OCI-LY1 (cell line): ENCODE results near the gene RALGAPB.
"Not testable (repeated sequence)": the region's sequence is repeated elsewhere in the genome, so short reads cannot be mapped to it uniquely, and the experiment has no call there.

Source experiments
- H2AFZ ChIP-seq: fragments of 200-600 bp; sonication (generic), shearing (Covaris generic); 2 replicates; pipeline ENCODE4 v1.6.0; 2014; ENCODE audit warnings: antibody characterized with exemption, mild to moderate bottlenecking, low read length
- H3F3A ChIP-seq: fragments of 200-600 bp; sonication (generic), shearing (Covaris generic); 2 replicates; pipeline ENCODE4 v1.6.0; 2014; ENCODE audit warnings: mild to moderate bottlenecking, antibody characterized with exemption, low read length, moderate library complexity; ENCODE audit not compliant: insufficient read depth
- H3K27ac ChIP-seq: fragments of 200-600 bp; sonication (generic); 2 replicates; pipeline ENCODE4 v1.5.1; 2014; ENCODE audit warnings: low read length, mixed run types, mild to moderate bottlenecking, low read depth; ENCODE audit not compliant: poor library complexity, severe bottlenecking
- H3K27me3 ChIP-seq: fragments of 200-600 bp; sonication (generic); 2 replicates; pipeline ENCODE4 v1.6.0; 2014; ENCODE audit warnings: antibody characterized with exemption, mild to moderate bottlenecking, low read length, moderate library complexity; ENCODE audit not compliant: insufficient read depth
- H3K36me3 ChIP-seq: fragments of 200-600 bp; sonication (generic); 2 replicates; pipeline ENCODE4 v1.6.1; 2014; ENCODE audit warnings: mild to moderate bottlenecking, antibody characterized with exemption, low read length, moderate library complexity, mixed read lengths; ENCODE audit not compliant: insufficient read depth
- H3K4me1 ChIP-seq: fragments of 200-600 bp; sonication (generic); 2 replicates; pipeline ENCODE4 v1.5.1; 2014; ENCODE audit warnings: mild to moderate bottlenecking, low read length, moderate library complexity; ENCODE audit not compliant: insufficient read depth, severe bottlenecking
- H3K4me2 ChIP-seq: fragments of 200-600 bp; sonication (generic), shearing (Covaris generic); 2 replicates; pipeline ENCODE4 v1.6.1; 2014; ENCODE audit warnings: low read length
- H3K4me3 ChIP-seq: fragments of 200-600 bp; sonication (generic); 2 replicates; pipeline ENCODE4 v1.5.1; 2014; ENCODE audit warnings: low read length, low read depth, mild to moderate bottlenecking, mixed read lengths; ENCODE audit not compliant: poor library complexity, severe bottlenecking
- H3K79me2 ChIP-seq: fragments of 200-600 bp; shearing (Covaris generic); 2 replicates; pipeline ENCODE4 v1.6.1; 2016; ENCODE audit warnings: mixed run types, low read length, mixed read lengths; ENCODE audit not compliant: insufficient read depth
- H3K9ac ChIP-seq: fragments of 200-600 bp; sonication (generic), shearing (Covaris generic); 2 replicates; pipeline ENCODE4 v1.6.1; 2014; ENCODE audit warnings: mild to moderate bottlenecking, low read length, mixed read lengths
- H3K9me2 ChIP-seq: fragments of 200-600 bp; sonication (generic), shearing (Covaris generic); 2 replicates; pipeline ENCODE4 v1.6.1; 2014; ENCODE audit warnings: low read depth, mild to moderate bottlenecking, low read length, mixed read lengths
- H3K9me3 ChIP-seq: fragments of 200-600 bp; shearing (Covaris generic); 2 replicates; pipeline ENCODE4 v1.6.1; 2014; ENCODE audit warnings: low read length, mixed read lengths
- H4K20me1 ChIP-seq: fragments of 200-600 bp; sonication (generic), shearing (Covaris generic); 2 replicates; pipeline ENCODE4 v1.6.0; 2016; ENCODE audit warnings: mild to moderate bottlenecking, low read length; ENCODE audit not compliant: insufficient read depth
- CTCF ChIP-seq: fragments of 200-600 bp; sonication (generic), shearing (Covaris generic); IDR thresholded peaks from 2 replicates; pipeline ENCODE4 v1.5.1; 2017; ENCODE audit warnings: mild to moderate bottlenecking, antibody characterized with exemption, low read length, moderate library complexity, mixed read lengths
- EZH2 ChIP-seq: fragments of 200-600 bp; sonication (generic), shearing (Covaris generic); IDR thresholded peaks from 2 replicates; pipeline ENCODE4 v1.8.0; 2017; ENCODE audit warnings: borderline replicate concordance, mixed run types, mild to moderate bottlenecking, antibody characterized with exemption, low read length, moderate library complexity, mixed read lengths

The RALGAPB gene

GRCh38 chr20:38501858-38502436 lies 29.3 kb downstream of the RALGAPB start:
- Histone ChIP-seq H3K27me3 (no peaks in the 10 kb centered on the region), H3K4me3 (no peak overlapping the region), H3K27ac (no peak overlapping the region), H4K20me1 (no peaks in the 10 kb centered on the region), H3K4me1 (no peaks in the 10 kb centered on the region), H3K4me2 (no peak overlapping the region), H3K79me2 (no peaks in the 10 kb centered on the region), H3K9me2 (no peaks in the 10 kb centered on the region), H3K9ac (no peak overlapping the region), H3K36me3 (peaks cover 75% of the 10 kb centered on the region), H2AFZ (no peak overlapping the region), H3K9me3 (peaks cover 2% of the 10 kb centered on the region; the same call in 1 of the 2 replicates), H3F3A (no peaks in the 10 kb centered on the region; the same call in 1 of the 2 replicates)
- TF ChIP-seq EZH2 (no peak), CTCF (no peak)

GRCh38 chr20:38504368-38505090 lies 31.9 kb downstream of the RALGAPB start:
- Histone ChIP-seq H3K27ac (no peak overlapping the region), H2AFZ (no peak overlapping the region), H3K9me2 (no peaks in the 10 kb centered on the region), H3K4me2 (no peak overlapping the region), H3K36me3 (peaks cover 64% of the 10 kb centered on the region), H4K20me1 (no peaks in the 10 kb centered on the region), H3F3A (no peaks in the 10 kb centered on the region), H3K9me3 (peaks cover 2% of the 10 kb centered on the region; the same call in 1 of the 2 replicates), H3K4me1 (no peaks in the 10 kb centered on the region), H3K79me2 (no peaks in the 10 kb centered on the region), H3K4me3 (no peak overlapping the region), H3K9ac (no peak overlapping the region), H3K27me3 (no peaks in the 10 kb centered on the region)
- TF ChIP-seq CTCF (no peak), EZH2 (no peak)

- H3K36me3 ChIP-seq: peaks cover 66% of the 10 kb centered on the region
- H2AFZ ChIP-seq: no peak overlapping the region
- H3K4me2 ChIP-seq: no peak overlapping the region
- H3K9ac ChIP-seq: no peak overlapping the region
- TF ChIP-seq CTCF: no peak
- TF ChIP-seq EZH2: no peak
- H3K4me3 ChIP-seq: no peak overlapping the region
- no peaks in the 10 kb centered on the region for H3K79me2 ChIP-seq
- H3K4me1 ChIP-seq: no peaks in the 10 kb centered on the region
- no peaks in the 10 kb centered on the region for H3K27me3 ChIP-seq
- no peaks in the 10 kb centered on the region for H4K20me1 ChIP-seq
- no peaks in the 10 kb centered on the region for H3K9me2 ChIP-seq
- no peak overlapping the region for H3K27ac ChIP-seq
- peaks cover 2% of the 10 kb centered on the region; the same call in 1 of the 2 replicates for H3K9me3 ChIP-seq
- H3F3A ChIP-seq: no peaks in the 10 kb centered on the region
Observed at GRCh38 chr20:38505091-38505455, 32.4 kb downstream of the RALGAPB start.

- not testable (repeated sequence) for H3K9me3 ChIP-seq, H3K9ac ChIP-seq, H3K79me2 ChIP-seq, H3K4me1 ChIP-seq, H3F3A ChIP-seq, H3K9me2 ChIP-seq, H2AFZ ChIP-seq, H3K4me3 ChIP-seq, H3K27me3 ChIP-seq, H3K27ac ChIP-seq, H3K4me2 ChIP-seq, H4K20me1 ChIP-seq
- peaks cover 40% of the 10 kb centered on the region for H3K36me3 ChIP-seq
Observed at GRCh38 chr20:38511726-38512125, 39.1 kb downstream of the RALGAPB start.
